HG03575 (cell line): ENCODE measurements around the gene DNAI2.
"Not testable (repeated sequence)": the region's sequence is repeated elsewhere in the genome, so short reads cannot be mapped to it uniquely, and the experiment has no call there.

Experiments
- ATAC-seq: cut with Tn5 transposase; IDR thresholded peaks from one replicate; pipeline ENCODE4 v1.9.1; 2021; ENCODE audit not compliant: unreplicated experiment, insufficient number of reproducible peaks, low FRiP score; ENCODE audit errors: extremely low read depth

Gene DNAI2

DNA sequence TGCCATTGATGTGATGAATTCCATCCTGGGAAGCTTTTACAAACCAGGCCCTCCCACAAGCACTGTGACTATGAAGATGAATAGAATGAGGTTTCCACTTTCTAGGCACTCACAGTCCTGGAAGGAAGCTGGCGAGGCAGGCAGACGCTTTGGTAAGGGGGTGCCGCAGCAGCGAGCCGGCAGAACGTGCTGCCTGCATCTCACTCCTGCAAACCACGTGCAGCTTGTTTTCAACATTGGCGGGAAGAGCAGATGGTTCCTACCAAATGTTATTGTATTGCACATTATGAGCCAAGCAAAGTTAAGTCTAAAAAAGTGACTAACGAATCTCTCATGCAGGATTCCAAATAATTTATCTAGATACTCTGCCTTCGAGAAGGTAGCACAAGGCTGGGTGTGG, 3.7 kb upstream of the DNAI2 start:
- ATAC-seq, result no peak

DNA sequence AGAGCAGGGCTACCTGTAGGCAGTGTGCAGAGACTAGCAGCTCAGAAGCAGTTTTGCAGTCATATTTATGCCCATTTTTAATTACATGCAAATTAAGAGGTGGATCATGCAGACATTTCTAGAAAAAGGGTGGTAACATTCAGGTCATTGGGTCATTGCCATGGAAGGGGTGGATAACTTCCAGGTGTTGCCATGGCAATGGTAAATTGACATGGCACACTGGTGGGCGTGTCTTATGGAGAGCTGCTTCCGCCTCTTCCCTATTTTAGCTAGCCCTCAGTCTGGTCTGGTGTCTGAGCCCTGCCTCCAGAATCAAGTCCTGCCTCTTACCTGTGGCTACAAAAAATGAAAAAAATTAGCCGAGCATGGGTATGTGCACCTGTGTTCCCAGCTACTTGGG, 2.8 kb upstream of the DNAI2 start:
- no peak for ATAC-seq

- no peak for ATAC-seq
Observed at GRCh38 chr17:74271901-74272561, 2.0 kb upstream of the DNAI2 start.

DNA sequence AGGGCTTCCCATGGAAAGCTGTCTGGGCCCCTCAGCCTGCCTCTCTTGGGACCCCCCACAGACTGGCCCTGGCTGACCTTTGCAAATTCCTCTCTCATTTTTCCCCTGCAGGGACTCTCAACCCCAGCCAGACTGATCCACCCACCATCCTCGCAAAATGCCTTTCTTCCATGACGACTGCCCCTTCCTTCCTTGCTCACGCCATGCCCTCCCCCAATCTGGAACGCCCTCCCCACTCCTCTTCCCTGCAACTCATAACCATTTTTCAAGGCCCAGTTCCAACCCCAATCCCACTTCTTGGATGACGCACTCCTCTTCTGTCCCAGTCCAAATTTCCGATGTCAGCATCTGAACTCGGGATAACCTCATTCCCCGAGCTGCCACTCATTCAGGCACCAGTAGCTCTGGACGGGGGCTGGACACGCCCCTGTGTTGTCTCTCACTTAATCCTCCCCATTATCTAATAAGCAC, 1.3 kb upstream of the DNAI2 start:
- ATAC-seq, result no peak

GRCh38 chr17:74274709-74275340, 791 bp downstream of the DNAI2 start:
- no peak for ATAC-seq

GRCh38 chr17:74276051-74276476, 2.0 kb downstream of the DNAI2 start:
- ATAC-seq, result no peak

- ATAC-seq, result no peak
Observed at GRCh38 chr17:74276541-74277009, 2.5 kb downstream of the DNAI2 start.

DNA sequence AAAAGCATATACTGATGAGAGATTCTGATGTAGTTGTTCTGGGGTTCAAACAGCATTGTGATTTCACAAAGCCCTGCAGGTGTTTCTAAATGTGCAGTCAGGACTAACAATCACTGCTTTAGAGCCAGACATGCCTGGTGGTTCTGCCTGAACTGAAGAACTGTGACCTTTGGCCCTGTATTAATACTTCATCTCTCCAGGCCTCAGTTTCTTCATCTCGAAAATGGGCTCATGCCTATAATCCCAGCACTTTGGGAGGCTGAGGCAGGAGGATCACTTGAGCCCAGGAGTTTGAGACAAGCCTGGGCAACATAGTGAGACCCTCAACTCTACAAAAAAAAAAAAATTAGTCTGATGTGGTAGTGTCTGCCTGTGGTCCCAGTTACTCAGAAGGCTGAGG, 3.9 kb downstream of the DNAI2 start:
- ATAC-seq, result no peak

DNA sequence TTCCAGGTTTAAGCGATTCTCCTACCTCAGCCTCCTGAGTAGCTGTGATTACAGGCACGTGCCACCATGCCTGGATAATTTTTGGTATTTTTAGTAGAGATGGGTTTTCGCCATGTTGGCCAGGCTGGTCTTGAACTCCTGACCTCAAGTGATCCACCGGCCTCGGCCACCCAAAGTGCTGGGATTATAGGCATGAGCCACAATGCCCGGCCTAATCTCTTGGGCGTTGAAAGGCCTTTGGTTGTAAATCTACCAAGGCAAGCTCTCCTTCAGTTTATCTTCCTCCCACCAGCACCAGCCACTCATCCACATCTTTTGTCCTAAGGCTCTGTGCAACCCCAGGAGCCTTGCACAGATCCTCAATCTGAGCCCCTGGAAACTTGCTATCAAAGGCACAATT, 5.6 kb downstream of the DNAI2 start:
- ATAC-seq, result not testable (repeated sequence)

GRCh38 chr17:74280093-74280513, 6.1 kb downstream of the DNAI2 start:
- no peak for ATAC-seq

DNA sequence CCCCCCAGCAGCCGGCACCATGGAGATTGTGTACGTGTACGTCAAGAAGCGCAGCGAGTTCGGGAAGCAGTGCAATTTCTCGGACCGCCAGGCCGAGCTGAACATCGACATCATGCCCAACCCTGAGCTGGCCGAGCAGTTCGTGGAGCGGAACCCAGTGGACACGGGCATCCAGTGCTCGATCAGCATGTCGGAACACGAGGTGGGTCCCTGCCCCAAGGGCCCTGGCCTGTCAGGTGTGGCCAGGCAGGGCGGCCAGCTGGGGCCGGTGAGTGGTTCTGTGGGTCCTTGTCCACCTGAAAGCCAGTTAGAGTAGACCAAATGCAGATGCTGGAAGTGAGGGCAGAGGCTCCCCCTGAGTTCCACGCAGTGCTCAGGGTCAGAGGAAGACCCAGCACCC, 7.8 kb downstream of the DNAI2 start:
- no peak for ATAC-seq

- ATAC-seq, result not testable (repeated sequence)
Observed at GRCh38 chr17:74282274-74282586, 8.2 kb downstream of the DNAI2 start.

DNA sequence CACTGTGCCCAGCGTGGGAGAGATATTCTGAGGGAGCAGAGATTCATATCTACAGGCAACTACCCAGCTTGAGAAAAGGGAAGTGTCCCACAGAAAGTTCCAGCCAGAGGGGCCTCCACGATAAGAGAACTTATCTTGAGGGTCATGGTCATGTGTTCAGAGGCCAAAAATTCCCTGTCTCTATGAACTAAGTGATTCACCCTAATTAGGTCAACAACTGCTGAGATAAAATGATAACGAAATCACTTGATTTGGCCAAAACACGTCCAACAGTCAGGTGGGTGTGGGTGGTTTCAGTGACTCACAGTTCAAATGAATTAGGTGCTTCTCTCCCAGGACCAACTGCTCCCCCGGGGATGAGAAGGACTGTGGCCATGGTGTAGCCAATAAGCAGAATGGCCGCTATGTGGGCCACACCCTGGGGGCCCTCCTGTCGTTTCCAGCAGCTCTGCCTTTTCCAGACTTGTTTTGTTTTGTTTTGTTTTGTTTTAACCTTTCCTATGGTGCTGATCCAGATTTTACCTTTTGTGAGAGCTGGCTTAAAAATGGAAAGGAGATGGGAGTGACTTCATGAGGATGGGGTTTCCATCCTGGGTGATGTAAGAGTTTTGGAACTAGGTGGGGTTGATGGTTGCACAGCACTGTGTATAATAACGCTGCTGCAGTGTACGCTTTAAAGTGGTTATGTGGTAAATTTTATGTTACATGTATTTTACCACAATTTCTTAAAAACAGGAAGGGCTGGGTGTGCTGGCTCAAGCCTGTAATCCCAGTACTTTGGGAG, 8.7 kb downstream of the DNAI2 start:
- ATAC-seq, result no peak

DNA sequence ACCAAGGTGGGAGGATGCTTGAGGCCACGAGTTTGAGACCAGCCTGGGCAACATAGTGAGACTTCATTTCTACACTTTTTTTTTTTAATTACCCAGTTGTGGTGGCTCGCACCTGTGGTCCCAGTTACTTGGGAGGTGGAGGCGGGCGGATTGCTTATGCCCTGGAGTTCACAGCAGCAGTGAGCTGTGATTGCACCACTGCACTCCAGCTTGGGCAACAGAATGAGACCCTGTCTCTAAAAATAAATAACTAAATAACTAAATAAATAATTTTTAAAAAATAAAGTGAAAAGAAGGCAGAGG, 9.3 kb downstream of the DNAI2 start:
- ATAC-seq, result no peak

DNA sequence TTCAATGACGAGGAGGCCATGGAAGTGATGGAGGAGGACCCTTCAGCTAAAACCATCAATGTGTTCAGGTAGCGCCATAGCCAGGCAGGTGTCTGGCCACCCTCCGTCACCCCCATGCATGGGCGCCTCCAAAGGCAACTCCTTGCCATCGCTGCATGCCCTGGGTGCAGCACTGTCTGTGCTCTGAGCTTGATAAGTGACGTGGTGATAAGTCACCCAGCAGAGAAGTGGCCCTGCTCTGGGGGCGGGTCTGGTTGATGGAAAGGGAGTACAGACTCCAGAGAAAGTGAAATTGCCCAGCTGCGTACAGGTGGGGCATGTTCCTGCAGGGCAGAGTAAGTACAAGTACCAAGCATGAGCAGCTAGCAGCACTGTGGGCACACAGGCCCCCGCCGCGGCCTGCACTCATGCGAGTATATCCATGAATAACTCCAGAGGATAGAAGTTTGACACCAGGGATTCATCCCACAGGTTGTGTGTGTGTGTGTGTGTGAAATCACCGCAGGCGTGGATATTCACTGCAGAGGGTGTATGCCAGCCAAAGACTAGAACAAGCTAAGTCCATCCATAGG, 13.1 kb downstream of the DNAI2 start:
- ATAC-seq, result no peak

- ATAC-seq, result no peak
Observed at GRCh38 chr17:74288785-74289184, 14.8 kb downstream of the DNAI2 start.

- ATAC-seq, result no peak
Observed at GRCh38 chr17:74289688-74290087, 15.7 kb downstream of the DNAI2 start.

DNA sequence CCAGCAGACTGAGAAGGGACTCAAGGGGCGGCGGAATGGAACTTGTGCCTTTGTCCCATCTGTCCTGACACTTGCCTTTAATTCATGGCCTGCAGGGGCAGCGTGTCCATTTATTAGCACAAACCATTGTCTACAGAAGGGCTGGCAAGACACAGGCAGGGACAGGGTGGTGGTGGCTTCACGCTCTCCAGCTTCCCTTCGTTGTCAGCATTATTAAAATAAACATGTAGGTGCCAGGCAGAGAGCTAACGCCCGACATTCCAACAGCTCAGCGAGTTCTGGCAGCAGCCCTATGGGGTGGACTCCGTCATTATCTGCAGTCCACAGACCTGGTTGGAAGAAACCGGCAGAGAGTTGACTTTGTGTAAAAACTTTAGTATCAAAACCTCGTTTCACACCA, 16.3 kb downstream of the DNAI2 start:
- no peak for ATAC-seq

- no peak for ATAC-seq
Observed at GRCh38 chr17:74292495-74292894, 18.5 kb downstream of the DNAI2 start.
